HG02885 (cell line): ENCODE results near the gene ZXDC.

ENCODE experiments used
- ATAC-seq: cut with Tn5 transposase; IDR thresholded peaks from one replicate; pipeline ENCODE4 v1.9.1; 2021; ENCODE audit warnings: mild to moderate bottlenecking; ENCODE audit not compliant: unreplicated experiment, poor library complexity

Gene ZXDC

GRCh38 chr3:126459111-126459762 lies 16.5 kb downstream of the ZXDC start:
- no peak for ATAC-seq

GRCh38 chr3:126456766-126457388 lies 18.8 kb downstream of the ZXDC start:
- ATAC-seq, result no peak

GRCh38 chr3:126456211-126456610 lies 19.5 kb downstream of the ZXDC start:
- ATAC-seq, result no peak

GRCh38 chr3:126454437-126455198 lies 21.1 kb downstream of the ZXDC start:
- ATAC-seq, result no peak

- ATAC-seq, result no peak
Observed at GRCh38 chr3:126454025-126454424, 21.7 kb downstream of the ZXDC start.

- no peak for ATAC-seq
Observed at GRCh38 chr3:126452213-126452612, 23.5 kb downstream of the ZXDC start.

GRCh38 chr3:126451511-126451910 lies 24.2 kb downstream of the ZXDC start:
- ATAC-seq, result no peak

- ATAC-seq, result no peak
Observed at GRCh38 chr3:126450744-126451143, 24.9 kb downstream of the ZXDC start.

GRCh38 chr3:126450219-126450618 lies 25.5 kb downstream of the ZXDC start:
- ATAC-seq, result no peak

- no peak for ATAC-seq
Observed at GRCh38 chr3:126449621-126450051, 26.1 kb downstream of the ZXDC start.

- ATAC-seq, result no peak
Observed at GRCh38 chr3:126448893-126449180, 26.9 kb downstream of the ZXDC start.

- ATAC-seq, result no peak
Observed at GRCh38 chr3:126448136-126448892, 27.4 kb downstream of the ZXDC start.

GRCh38 chr3:126447456-126448106 lies 28.1 kb downstream of the ZXDC start:
- ATAC-seq, result no peak

GRCh38 chr3:126446791-126447190 lies 28.9 kb downstream of the ZXDC start:
- no peak for ATAC-seq

- ATAC-seq, result no peak
Observed at GRCh38 chr3:126446301-126446700, 29.4 kb downstream of the ZXDC start.

GRCh38 chr3:126445506-126445905 lies 30.2 kb downstream of the ZXDC start:
- no peak for ATAC-seq

GRCh38 chr3:126442856-126443242 lies 32.8 kb downstream of the ZXDC start:
- ATAC-seq, result no peak

- no peak for ATAC-seq
Observed at GRCh38 chr3:126442094-126442855, 33.4 kb downstream of the ZXDC start.

GRCh38 chr3:126441256-126441880 lies 34.3 kb downstream of the ZXDC start:
- ATAC-seq, result no peak

GRCh38 chr3:126440709-126440995 lies 35.0 kb downstream of the ZXDC start:
- ATAC-seq, result no peak
